HG02981 (cell line): ENCODE data around the gene CHCHD5.
"Not testable (repeated sequence)": the region's sequence is repeated elsewhere in the genome, so short reads cannot be mapped to it uniquely, and the experiment has no call there.

Experiments
- ATAC-seq: cut with Tn5 transposase; IDR thresholded peaks from one replicate; pipeline ENCODE4 v1.9.1; 2021; ENCODE audit warnings: mild to moderate bottlenecking, moderate library complexity; ENCODE audit not compliant: unreplicated experiment

CHCHD5 gene

GRCh38 chr2:112584134-112584890 is at the start of gene CHCHD5:
TSS of gene CHCHD5 (plus strand) at chr2:112584609. CDS start at chr2:112584648, 39 bp downstream.
- ATAC-seq = peak; percentile 81

GRCh38 chr2:112534826-112535225 is 49.6 kb upstream of the CHCHD5 start:
- no peak for ATAC-seq

DNA sequence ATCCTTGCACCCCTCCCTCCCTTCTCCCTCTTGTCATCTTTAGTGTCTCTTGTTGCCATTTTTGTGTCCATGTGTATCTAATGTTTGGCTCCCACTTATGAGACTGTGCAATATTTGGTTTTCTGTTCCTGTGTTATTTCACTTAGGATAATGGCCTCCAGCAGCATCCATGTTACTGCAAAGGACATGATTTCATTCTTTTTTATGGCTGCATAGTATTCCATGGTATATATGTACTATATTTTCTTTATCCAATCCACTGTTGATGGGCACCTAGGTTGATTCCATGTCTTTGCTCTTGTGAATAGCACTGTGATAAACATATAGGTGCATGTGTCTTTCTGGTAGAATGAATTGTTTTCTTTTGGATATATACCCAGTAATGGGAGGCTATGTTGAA is 47.7 kb upstream of the CHCHD5 start:
- not testable (repeated sequence) for ATAC-seq

DNA sequence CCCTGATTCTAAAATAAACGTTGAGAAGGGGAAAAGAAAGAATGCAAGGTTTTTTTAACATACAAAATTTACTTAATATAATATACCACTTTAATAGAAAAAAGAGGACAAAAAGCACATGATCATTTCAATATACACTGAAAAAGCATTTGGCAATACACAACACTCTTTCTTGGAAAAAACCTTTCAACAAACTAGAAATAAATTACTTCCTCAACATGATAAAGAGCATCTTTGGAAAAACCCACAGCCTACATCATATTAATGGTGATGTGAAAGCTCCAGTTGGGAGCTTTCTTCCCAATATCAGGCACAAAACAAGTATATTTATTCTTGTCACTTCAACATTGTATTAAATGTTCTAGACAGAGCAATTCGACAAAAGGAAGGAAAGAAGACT is 45.1 kb upstream of the CHCHD5 start:
- ATAC-seq = no peak

GRCh38 chr2:112540906-112541305 is 43.5 kb upstream of the CHCHD5 start:
- ATAC-seq = no peak

DNA sequence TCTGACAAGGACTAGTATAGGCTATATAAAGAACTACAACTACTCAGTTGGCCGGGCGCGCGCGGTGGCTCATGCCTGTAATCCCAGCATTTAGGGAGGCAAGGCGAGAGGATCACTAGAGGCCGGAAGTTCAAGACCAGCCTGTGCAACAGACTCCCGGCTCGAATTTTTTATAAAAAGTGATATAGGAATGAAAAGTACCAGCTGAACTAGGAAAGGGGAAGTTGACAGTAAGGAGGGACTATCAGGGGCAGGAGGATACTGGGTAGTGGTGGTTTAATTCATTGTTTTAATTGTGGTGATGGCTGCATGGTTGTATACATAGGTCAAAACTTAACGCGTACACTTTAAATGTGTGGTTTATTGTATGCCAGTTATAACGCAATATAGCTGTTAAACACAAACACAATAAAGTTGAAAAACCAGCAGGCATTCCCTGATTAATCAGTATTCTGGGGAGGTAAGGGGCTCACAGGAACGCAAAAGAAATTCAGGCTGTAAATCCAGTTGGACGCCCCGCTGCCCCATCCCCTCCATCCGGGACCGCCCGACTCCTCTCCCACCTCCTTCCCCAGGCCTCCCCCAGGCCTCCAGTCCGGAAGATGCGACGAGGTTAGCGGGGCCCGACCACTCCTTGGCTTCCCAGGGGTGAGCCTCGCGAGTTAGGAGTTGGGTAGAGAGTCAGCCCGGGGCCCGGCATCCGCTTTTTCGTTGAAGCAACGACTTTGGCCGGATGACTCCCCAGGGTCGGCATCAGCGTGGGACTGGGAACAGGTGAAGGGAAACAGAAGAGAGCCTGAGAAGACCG is 42.9 kb upstream of the CHCHD5 start:
- peak; percentile 60 for ATAC-seq

DNA sequence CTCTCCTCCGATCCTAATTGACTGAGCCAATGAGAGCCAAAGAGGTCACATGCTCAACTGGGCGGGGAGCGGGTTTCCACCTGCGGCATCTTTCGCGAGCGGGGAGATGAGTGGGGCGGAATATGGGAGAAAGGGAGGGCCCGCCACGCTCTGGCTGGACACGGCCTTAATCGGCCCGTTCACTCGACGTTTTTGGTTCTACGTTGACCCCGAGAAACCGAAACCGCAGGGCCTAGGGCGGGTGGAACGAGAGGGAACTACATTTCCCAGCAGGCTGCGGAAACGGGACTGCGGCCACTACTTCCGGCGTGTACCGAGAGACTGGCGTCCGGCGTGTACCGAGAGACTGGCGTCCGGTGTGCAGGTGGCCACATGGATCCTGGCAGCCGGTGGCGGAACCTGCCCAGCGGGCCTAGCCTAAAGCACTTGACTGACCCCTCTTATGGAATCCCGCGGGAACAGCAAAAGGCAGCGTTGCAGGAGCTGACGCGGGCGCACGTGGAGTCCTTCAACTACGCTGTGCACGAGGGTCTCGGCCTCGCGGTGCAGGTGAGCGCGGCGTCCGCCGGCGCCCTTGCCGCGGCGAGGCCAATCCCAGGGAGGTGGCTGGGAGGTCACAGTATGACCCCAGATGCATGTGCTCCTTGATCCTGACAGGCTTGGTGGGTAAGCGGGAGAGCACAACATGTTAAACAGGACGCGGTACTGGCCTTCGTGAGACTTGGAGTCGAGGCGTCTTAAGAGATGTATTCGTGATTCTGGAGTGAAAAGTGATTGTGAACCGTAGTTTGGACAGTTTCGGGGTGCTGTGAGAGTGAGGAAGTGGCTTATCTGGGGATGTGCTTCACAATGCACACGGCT is 42.1 kb upstream of the CHCHD5 start, which contains the start of gene POLR1B:
Gene POLR1B, plus strand, starts transcription at position 343 of the 861 bp plus-strand sequence. Its CDS starts 30 bp downstream, at position 373.
- peak; percentile 76 for ATAC-seq

GRCh38 chr2:112542984-112543661 is 41.3 kb upstream of the CHCHD5 start:
- no peak for ATAC-seq

DNA sequence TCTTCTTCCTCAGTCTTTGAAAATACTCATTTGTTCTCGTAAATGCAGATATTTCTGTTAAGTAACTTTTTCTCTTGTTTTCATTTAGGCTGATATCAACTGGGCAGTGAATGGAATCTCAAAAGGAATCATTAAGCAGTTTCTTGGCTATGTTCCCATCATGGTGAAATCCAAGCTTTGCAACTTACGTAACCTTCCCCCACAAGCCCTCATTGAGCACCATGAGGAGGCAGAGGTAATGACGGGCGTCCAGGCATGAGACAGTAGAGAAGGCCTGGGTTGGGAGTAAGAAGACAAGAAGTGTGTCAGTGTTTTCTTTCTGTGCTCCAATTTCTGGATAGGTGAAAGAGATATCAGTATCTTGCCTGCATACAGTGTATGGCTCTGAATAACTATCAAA is 37.1 kb upstream of the CHCHD5 start:
- no peak for ATAC-seq

DNA sequence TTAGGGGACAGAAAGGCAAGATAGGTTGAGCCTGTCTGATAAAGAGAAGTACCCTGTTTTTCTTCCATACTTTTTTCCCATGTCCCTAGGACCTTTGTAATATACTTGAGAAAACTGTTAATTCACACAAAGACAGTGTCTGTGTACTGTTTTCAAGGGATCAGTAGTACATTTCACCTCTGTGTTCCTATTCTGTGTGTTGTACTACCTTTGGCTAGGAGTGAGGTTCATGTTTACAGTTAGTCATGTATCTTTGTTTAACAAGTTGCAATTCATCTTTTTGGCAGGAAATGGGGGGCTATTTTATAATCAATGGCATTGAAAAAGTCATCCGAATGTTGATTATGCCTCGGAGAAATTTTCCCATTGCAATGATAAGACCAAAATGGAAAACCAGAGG is 35.4 kb upstream of the CHCHD5 start:
- no peak for ATAC-seq

DNA sequence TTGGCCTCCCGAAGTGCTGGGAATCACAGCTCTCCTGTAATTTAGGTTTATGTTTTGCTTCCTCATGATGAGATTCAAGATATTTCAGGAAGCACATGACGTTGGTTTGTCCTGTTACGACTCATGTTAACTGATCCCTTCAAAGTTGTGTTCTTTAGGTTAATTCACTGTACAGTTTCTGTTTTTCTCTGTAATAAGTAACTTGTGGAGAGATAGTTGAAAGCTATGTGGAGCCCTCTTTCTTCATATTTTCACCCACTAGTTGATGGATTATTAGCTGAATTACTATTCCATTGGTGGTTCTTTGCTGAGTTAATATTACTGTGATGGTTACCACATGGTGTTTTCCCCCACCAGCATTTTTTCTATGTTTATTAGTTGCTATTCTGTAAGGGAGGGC is 18.3 kb upstream of the CHCHD5 start:
- peak; percentile 80 for ATAC-seq

- peak; percentile 38 for ATAC-seq
Measured at GRCh38 chr2:112566508-112566907, 17.9 kb upstream of the CHCHD5 start.

- no peak for ATAC-seq
Measured at GRCh38 chr2:112572005-112572404, 12.4 kb upstream of the CHCHD5 start.

- no peak for ATAC-seq
Measured at GRCh38 chr2:112577756-112578155, 6.7 kb upstream of the CHCHD5 start.

GRCh38 chr2:112579241-112579640 is 5.2 kb upstream of the CHCHD5 start:
- ATAC-seq = no peak

GRCh38 chr2:112580084-112580483 is 4.3 kb upstream of the CHCHD5 start:
- ATAC-seq = no peak

- ATAC-seq = no peak
Measured at GRCh38 chr2:112582314-112582746, 2.1 kb upstream of the CHCHD5 start.

DNA sequence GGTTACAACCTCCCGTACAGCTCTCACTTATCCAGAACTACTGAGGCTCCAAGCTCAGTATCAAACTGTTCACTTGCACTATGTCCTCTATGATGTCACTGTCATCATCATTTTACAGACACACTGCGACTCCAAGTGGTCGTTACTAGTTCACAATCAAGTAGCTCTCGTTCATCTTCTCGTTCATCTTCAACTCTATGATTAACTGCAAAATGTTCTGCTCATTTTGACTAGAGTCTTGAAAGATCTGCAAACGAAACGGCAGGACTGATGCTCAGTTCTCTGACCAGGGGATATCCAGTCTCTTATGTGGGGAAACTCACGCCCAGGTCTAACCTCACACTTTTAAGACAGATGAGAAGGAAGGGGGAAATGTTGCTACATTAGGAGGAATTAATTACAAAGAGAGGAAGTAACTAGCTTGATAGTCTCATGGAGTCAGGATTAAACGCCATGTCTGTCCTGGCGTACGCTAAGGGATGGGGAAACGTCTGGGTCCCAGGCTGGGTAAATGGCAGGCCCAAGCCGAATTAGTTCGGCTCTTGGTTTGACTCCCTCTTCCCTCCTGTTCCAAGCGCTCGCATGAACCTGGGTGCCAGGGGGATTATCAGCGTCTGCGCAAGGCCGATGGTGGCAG is 794 bp upstream of the CHCHD5 start:
- ATAC-seq = no peak

DNA sequence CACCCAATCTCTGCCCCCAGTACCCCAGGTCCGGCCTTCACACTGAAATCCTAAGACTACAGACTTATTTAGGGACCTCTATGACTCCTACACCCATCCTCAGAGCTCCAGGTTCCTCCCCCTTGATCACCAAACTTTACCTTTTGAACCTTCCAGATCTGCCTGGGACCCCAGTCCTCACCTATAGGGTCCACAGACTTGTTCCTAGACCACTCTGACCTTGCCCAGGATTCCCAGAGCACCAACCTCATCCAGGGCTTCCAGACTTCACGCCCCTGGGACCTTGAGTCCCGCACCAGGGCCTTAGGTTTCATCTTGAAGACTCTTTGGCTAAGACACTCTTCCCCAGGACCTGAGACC is 462 bp downstream of the CHCHD5 start:
- no peak for ATAC-seq

DNA sequence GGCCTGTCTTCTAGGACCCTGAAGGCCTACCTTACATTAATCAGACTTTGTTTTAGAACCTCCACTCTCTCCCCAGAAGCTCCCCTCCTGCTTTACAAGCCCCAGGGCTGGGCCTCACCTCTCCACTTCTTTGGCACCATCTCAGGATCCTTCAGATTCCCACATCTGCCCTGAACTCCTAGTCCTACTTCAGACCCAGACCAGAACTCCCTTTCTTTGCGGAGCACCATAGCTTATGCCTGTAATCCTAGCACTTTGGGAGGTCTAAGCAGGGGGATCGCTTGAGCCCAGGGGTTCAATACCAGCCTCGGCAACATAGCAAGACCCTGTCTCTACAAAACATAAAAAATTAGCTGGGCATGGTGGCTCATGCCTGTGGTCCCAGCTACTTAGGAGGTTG is 991 bp downstream of the CHCHD5 start:
- ATAC-seq = no peak
